ENCODE results near the gene UTS2R.

Gene UTS2R

DNA sequence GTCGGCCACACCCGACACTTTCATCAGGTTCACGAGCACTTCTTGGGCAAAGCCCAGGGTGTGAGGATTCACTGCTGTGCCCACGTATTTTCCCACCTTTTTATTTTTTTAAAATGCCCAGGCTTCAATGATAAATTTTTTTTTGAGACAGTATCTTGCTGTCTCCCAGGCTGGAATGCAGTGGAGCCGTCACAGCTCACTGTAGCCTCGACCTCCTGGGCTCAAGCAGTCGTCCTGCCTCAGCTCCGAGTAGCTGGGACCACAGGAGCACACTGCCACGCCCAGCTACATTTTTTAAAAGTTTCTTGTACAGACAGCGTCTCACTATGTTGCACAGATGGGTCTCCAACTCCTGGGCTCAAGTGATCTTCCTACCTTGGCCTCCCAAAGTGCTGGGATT, 17.8 kb downstream of the UTS2R start:
- no peak for DNase-seq (ENCODE audit: low read depth in 2 of 2)

- no peak for DNase-seq (ENCODE audit: low read depth in 2 of 2)
Observed at GRCh38 chr17:82390015-82390859, 18.7 kb downstream of the UTS2R start.

DNA sequence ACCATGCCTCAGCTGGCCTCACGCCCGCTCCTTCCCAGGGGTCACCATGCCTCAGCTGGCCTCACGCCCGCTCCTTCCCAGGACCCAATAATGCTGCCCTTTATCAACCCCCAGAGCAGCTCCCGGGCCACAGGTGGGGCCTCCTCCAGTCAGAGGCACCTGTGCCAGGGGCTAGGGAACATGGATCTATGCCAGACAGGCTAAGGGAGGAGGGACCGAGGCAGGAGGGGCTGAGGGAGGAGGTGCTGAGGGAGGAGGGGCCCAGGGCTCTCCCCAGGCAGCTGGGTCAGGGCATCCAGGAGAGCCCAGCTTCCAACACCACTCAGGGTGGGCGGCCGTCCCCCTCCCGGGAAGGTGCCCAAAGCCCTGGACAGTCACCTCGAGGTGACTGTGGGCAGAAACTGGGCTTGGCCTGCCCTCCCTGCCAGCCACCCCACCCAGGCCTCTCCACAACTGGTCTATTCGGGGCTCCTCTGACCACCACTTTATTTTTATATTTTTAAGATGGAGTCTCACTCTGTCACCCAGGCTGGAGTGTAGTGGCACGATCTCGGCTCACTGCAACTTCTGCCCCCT, 19.4 kb downstream of the UTS2R start:
- DNase-seq (ENCODE audit: low read depth in 2 of 2) = no peak

- no peak for DNase-seq (ENCODE audit: low read depth in 2 of 2)
Observed at GRCh38 chr17:82391496-82392066, 20.0 kb downstream of the UTS2R start.

DNA sequence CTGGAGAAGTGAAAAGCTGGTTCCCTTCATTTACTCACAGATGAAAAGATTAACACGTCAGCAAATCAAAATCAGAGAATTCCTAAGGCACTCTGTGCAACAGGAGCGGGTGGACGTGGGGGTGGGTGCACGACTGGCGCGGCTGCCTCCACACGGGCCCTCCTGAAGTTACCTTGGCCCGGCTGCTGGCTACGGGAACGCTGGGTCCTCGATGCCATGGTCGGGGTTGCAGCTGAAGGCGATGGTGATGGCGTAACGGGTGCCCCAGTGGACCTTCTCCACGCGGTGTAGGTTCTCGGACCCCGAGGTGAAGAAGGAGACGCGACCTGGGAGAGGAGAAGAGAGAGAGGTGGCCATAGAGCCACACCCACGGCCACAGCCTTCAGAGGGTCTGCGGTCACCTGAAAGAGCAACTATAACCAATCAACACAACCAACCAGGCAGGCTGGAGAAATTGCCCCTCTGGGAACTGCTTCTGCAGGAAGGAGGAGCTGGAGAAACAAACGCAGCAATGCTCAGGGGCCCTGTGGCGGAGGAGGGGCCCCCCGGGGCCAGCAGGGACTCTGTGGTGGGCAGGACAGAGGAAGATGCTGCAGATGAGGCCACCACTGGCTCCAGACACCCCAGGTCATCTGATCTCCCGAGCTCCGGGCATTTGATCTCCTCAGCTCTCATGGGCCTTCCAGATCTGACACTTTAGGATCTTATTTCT, 20.8 kb downstream of the UTS2R start:
- DNase-seq (ENCODE audit: low read depth in 2 of 2) = no peak

DNA sequence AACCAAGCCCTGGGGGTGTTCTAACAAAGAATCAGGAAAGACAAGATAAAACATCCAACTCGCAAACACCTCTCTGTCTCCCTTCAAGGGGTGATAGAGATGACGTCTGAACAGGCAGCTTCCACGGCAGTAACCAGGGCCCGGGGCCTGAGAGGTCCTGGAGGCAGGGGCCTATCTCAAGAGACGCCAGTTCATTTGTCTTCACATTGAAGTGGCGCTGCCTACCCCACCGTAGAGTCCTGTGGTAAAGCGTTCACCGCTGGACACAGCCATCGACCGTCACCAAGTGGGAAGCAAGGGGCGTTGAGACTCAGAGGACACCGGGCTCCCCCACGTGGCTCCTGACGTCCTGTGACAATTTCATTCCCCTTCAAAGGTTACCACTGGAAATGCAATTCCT, 21.4 kb downstream of the UTS2R start:
- no peak for DNase-seq (ENCODE audit: low read depth in 2 of 2)

DNA sequence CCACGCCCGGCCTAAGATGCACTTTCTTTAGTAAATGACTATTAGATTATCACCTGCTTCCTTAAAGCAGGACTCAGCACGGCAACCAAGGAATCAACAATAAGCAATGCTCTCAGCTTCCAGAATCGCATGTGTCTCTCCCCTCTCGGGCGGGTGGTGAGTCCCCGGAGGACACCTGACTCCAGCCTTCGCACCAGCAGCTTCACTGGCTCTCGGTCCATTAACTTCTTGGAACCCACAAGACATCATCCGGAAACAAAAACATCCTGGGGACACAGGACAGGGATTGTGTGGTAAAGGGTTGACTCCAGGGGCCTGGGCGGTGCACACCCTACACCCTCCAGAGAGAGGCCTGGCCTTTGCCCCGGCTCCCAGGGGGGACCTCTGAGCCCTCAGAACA, 22.7 kb downstream of the UTS2R start:
- no peak for DNase-seq (ENCODE audit: low read depth in 2 of 2)

GRCh38 chr17:82396601-82397435, 25.3 kb downstream of the UTS2R start:
- no peak for DNase-seq (ENCODE audit: low read depth in 2 of 2)

DNA sequence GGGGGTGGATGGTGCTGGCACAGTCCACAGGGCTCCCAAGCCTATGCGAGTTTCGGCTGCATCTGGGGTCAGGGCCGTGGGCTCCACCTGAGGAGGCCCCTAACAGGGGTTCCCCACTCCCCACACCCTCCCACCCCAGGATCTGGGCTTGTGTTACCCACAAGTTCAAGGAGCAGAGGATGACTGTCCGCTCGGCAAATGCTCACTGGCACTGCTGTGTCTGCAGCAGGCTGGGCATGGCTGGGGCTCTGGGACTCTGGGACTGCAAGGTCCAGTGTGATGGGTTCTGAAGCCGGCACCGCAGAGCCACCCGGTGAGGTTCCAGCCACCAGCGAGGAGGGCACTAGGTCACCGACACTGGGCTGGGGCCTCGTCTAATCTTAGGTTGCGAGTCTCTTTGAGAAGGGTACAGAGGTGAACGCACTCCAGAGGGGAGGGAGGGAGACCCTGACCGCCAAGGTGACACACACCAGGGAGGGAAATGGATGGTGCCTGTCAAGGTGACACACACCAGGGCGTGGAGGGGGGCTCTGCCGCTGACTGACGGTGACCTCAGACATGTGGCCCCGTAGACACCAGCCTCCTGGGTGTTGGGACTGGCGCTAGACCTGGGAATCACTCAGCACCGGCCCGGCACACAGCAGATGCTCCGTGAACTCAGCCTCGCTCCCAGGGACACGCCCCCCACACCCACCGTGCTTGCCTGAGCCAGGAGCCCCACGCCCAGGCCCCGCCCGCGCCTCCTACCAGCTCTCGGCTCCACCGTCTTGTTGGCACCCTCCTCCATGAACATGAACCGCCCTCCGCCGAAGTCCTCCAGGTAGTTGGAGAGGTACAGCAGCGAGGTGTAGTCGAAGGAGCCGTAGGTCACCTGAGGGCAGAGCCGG, 26.1 kb downstream of the UTS2R start:
- DNase-seq (ENCODE audit: low read depth in 2 of 2) = no peak

DNA sequence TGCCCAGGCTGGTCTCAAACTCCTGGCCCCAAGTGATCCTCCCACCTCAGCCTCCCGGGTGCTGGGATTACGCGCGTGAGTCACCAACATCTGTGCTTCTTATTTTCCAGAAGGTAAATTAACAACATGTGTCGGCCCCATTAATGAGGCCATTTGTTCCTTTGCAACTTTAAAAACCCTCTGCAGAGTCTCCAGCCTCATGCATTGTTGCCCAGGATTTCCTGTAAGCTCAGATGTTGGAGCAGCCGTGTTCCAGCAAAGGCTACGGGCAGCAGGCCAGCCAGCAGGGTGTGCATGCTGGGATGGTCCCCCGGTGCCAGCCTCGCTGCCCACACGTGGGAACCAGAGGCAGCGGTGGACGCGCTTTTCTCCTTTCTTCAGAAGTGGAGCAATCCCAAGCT, 27.5 kb downstream of the UTS2R start:
- no peak for DNase-seq (ENCODE audit: low read depth in 2 of 2)

- DNase-seq (ENCODE audit: low read depth in 2 of 2) = no peak
Observed at GRCh38 chr17:82399601-82400101, 28.1 kb downstream of the UTS2R start.

GRCh38 chr17:82400206-82400605, 28.6 kb downstream of the UTS2R start:
- DNase-seq (ENCODE audit: low read depth in 2 of 2) = no peak

- DNase-seq (ENCODE audit: low read depth in 2 of 2) = peak in 1 of 2 donors; percentile 22
Observed at GRCh38 chr17:82400830-82401229, 29.3 kb downstream of the UTS2R start.

- DNase-seq (ENCODE audit: low read depth in 2 of 2) = no peak
Observed at GRCh38 chr17:82402865-82403264, 31.3 kb downstream of the UTS2R start.

- no peak for DNase-seq (ENCODE audit: low read depth in 2 of 2)
Observed at GRCh38 chr17:82403662-82404660, 32.4 kb downstream of the UTS2R start.

GRCh38 chr17:82405051-82405450, 33.5 kb downstream of the UTS2R start:
- no peak for DNase-seq (ENCODE audit: low read depth in 2 of 2)

DNA sequence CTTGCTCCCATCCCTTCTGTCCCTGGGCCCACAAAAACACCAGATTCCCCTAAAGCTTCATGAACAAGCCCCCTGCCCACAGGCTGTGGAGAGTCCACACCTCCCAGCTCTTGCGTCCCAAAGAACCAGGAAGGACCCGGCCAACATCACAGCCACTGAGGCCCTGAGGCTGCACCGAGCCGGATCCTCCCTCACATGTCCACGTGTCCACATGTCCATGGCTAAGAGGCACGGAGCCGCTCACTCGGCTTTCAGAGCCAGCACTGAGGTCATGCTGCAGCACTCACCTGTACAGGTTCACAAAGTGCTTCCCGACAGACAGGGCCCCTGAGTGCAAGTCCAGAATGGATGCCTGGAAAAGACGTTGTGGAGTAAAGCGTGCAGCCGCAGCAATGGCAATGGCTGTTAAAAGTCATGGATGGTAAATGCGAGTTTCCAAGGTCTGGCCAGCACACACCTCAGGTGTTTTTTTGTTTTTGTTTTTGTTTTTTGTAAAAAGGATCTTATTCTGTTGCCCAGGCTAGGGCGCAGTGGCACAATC, 34.6 kb downstream of the UTS2R start:
- no peak for DNase-seq (ENCODE audit: low read depth in 2 of 2)

- DNase-seq (ENCODE audit: low read depth in 2 of 2) = no peak
Observed at GRCh38 chr17:82407255-82407654, 35.7 kb downstream of the UTS2R start.
